GM12892 (cell line): ENCODE results near the gene HSD17B4.

Experiments used
- DNase-seq: peaks from one replicate; pipeline ENCODE4 v3.0.0; 2011; ENCODE audit not compliant: insufficient read length
- FAIRE-seq: peaks from 2 replicates; lab custom pipeline; 2011; peaks lifted over from hg19 to GRCh38; lab: Jason Lieb, UNC
- POLR2A ChIP-seq: IDR thresholded peaks from 2 replicates; pipeline ENCODE4 v1.6.1; 2011; ENCODE audit warnings: low read depth, low read length, control low read depth
- POLR2AphosphoS5 ChIP-seq: IDR thresholded peaks from 2 replicates; pipeline ENCODE4 v1.6.1; 2011; ENCODE audit warnings: low read depth, low read length, control low read depth
- TAF1 ChIP-seq: IDR thresholded peaks from 2 replicates; pipeline ENCODE4 v1.6.1; 2011; ENCODE audit warnings: low read depth, mild to moderate bottlenecking, control low read depth, low read length, borderline replicate concordance

HSD17B4 gene

DNA sequence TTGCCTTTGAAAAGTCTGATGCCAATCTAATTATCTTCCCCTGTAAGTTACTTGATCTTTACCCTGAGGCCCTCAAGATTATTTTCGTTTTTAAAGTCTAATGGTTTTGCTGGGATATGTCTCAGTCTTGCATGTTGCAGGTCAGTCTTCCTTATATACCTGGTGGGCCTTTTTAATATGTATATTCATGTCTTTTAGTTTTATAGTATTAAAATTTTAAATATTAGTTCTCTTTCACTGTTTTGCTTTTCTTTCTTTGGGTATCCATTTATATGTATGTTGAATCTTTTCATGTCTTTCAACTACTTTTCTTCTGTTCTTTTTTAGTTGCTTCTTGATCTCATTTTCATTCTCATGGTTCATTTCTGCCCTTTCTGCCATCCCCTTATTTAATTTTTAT, 68.9 kb downstream of the HSD17B4 start:
- TF ChIP-seq POLR2AphosphoS5 (no peak), TAF1 (no peak), POLR2A (no peak)
- no peak for FAIRE-seq
- DNase-seq = no peak

DNA sequence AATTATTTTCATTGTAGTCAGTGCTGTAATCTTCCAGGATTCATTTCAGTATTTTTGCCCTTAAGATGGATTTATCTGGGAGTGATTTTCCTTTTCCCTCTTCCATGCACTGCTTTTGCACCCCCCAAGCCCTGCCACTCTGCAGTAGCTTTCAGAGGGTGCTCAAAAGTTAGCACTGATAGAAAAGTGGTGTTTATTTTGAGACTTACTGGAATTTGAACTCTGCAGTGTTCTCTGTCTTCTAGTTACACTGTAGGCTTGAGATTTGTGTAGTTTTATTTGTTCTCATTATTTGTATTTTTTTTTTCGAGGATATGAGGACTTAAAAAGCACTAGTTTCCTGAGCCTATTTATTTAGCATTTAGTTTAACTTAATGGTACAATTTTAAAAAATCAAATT, 70.5 kb downstream of the HSD17B4 start:
- TF ChIP-seq POLR2AphosphoS5 = no peak
- no peak for TF ChIP-seq POLR2A
- no peak for TF ChIP-seq TAF1
- FAIRE-seq (no peak), DNase-seq (no peak)

DNA sequence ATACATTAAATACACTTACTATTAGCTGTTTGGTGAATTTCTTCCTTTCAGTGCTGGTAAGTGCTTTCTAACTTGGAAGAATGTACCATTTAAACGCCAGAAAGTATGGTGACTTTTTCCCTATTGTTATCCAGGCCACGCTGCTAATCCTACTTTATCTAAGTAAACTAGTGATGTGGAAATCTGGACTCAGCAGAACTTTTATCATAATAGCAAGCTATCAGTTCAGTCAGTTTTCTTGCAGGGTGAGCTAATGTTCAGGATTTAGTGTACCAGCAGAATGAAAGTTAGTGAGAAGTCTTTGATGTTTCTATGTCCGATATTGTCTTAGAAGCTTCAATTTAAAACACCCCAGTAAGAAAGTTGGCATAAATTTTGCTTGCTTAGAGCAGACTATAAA, 72.2 kb downstream of the HSD17B4 start:
- DNase-seq = no peak
- FAIRE-seq = peak; percentile 9
- no peak for TF ChIP-seq POLR2AphosphoS5

DNA sequence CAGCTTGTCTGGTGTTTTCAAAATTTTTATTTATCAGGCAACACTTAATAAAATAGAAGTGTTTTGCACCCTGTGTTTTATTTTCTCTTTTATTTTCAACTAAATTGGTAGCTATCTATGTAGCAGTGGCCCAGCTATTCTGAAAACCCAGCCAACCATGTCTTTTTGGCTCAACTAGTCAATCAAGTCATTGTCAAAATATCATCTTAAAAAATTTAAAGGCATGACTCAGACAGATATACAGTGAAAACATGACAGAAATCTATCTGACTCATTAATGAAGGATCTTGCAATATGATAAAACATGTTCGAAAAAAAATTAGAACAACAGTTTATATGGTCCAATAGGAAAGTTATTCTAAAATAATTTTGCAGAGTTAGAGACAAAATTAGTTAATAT, 75.1 kb downstream of the HSD17B4 start:
- DNase-seq (no peak), FAIRE-seq (no peak)
- no peak for TF ChIP-seq POLR2A
- TF ChIP-seq POLR2AphosphoS5 = no peak
- no peak for TF ChIP-seq TAF1

DNA sequence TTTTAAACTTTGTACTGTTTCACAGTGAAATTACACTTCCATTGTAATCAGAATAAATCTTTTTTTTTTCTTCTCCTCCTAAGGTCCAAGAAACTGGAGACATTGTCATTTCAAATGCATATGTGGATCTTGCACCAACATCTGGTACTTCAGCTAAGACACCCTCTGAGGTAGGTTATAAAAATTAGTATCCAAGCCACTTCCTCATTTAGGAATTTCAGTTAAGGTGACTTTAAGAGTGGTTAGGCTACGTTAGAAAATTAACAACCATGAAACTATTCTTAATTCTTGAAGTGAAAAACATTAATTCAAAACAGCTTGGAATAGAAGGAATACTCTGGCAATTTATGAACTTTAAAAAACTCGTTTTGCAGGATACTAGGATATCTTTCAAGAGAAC, 77.5 kb downstream of the HSD17B4 start:
- TF ChIP-seq POLR2A (no peak), POLR2AphosphoS5 (no peak), TAF1 (no peak)
- DNase-seq (no peak), FAIRE-seq (no peak)

DNA sequence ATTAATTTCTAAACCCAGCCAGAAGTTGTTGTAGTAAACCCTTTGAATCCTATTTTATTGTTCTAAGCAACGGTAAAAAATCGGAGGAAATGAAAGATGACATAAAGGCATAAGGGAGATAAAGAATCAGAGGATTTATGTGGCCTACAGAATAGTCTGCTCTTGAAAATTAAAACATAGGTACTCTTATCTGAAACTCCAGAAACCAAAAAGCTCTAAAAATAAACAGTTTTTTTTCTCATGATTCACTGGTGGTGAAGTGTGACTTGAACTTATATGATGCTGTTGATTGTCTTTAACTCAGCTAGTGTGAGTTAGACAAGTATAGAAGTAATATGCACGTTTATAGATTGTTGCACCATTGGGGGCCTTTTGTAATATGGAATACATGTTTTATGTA, 80.3 kb downstream of the HSD17B4 start:
- FAIRE-seq = no peak
- DNase-seq = no peak
- TF ChIP-seq POLR2A = no peak
- no peak for TF ChIP-seq TAF1

DNA sequence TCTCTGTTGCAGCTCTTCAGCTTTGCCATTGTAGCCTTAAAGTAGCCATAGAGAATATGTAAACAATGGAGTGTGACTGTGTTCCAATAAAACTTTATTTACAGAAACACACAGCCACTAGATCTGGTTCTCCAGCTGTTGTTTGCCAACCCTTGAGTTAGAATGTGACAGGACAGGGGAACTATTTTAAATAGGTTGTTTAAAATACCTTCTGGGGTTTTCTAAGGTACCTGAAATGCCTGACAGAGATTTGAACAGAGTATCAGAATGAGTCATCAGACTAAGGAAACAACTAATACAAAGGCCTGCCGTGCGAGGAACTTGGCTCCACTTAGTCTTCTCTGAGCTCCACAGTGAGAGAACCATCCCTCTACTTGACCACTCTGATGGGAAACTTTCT, 85.4 kb downstream of the HSD17B4 start:
- FAIRE-seq (peak; percentile 87), DNase-seq (no peak)
- TF ChIP-seq TAF1 (no peak), POLR2A (no peak), POLR2AphosphoS5 (no peak)

DNA sequence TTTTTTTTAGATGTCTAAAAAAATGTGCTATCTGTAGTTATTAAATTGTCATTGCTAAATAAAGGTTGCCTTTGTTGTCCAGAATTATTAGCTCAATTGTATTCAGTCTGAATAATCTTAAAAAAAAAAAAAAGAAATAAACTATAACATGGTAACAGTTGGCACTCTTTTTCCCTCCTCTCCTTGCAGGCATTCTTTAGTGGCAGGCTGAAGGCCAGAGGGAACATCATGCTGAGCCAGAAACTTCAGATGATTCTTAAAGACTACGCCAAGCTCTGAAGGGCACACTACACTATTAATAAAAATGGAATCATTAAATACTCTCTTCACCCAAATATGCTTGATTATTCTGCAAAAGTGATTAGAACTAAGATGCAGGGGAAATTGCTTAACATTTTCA, 89.4 kb downstream of the HSD17B4 start:
- DNase-seq (no peak), FAIRE-seq (no peak)
- no peak for TF ChIP-seq POLR2A
- TF ChIP-seq TAF1 = no peak
- no peak for TF ChIP-seq POLR2AphosphoS5

DNA sequence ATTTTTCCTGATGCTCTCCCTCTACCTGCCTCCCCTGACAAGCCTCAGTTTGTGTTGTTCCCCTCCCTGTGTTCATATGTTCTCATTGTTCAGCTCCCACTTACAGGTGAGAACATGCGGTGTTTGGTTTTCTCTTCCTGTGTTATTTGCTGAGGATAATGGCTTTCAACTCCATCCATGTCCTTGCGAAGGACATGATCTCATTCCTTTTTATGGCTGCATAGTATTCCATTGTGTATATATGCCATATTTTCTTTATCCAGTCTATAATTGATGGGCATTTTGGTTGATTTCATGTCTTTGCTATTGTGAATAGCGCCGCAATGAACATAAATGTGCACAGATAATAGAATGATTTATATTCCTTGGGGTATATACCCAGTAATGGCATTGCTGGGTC, 99.5 kb downstream of the HSD17B4 start:
- DNase-seq (no peak), FAIRE-seq (no peak)
- TF ChIP-seq TAF1 = no peak
- TF ChIP-seq POLR2A = no peak
- no peak for TF ChIP-seq POLR2AphosphoS5

DNA sequence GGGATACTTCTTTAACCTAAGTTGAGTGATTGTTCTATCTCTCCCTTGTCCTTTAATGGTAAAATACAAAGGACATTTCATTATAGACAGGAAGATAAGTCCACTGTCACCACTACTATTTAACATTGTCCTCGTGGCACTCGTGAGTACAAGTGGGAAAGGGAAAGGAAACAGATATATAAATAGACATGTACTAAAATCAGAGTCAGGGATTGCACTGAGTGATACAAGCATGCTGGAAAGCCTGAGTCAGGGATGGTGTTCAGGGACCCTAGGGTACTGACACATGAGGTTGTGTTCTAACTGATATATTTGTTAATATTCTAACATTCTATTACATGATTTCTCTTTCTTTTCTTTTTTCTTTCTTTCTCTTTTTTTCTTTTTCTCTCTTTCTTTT, 102.3 kb downstream of the HSD17B4 start:
- TF ChIP-seq TAF1 (no peak), POLR2AphosphoS5 (no peak), POLR2A (no peak)
- DNase-seq = no peak
- no peak for FAIRE-seq

DNA sequence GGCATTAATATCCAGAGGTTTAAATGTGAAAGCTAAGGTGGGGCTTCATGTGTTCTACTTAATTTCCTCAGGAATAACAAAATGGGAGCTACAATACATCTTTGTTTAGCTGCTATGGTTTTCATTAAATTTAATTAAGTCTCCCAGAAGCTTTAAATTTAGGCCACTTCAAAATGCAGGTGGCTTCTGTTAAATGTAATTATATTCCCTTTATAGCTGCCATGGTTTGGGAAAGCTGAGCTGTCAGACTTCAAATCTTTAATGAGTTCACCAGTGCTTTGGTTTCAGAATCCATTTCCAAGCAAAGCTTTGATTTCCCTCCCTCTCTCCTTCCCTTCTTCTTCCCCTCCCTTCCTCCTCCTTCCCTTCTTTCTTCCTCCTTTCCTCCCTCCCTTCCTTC, 118.6 kb downstream of the HSD17B4 start:
- DNase-seq (no peak), FAIRE-seq (no peak)
- TF ChIP-seq TAF1 (no peak), POLR2A (no peak)

DNA sequence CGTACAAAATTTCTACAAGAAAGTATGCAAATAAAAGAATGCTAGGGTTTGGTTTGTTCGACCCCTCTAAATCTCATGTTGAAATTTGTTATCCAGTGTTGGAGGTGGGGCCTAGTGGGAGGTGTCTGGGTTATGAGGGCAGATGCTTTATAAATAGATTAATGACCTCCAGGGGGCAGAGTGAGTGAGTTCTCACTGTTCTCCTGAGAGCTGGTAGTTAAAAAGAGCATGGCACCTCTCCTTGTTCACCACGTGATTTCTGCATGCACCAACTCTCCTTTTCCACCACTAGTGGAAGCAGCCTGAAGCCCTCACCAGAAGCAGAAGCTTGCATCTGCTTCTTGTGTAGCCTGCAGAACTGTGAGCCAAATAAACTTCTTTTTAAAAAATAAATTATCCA, 126.6 kb downstream of the HSD17B4 start:
- no peak for FAIRE-seq
- no peak for DNase-seq
- TF ChIP-seq POLR2A (no peak), POLR2AphosphoS5 (no peak), TAF1 (no peak)

DNA sequence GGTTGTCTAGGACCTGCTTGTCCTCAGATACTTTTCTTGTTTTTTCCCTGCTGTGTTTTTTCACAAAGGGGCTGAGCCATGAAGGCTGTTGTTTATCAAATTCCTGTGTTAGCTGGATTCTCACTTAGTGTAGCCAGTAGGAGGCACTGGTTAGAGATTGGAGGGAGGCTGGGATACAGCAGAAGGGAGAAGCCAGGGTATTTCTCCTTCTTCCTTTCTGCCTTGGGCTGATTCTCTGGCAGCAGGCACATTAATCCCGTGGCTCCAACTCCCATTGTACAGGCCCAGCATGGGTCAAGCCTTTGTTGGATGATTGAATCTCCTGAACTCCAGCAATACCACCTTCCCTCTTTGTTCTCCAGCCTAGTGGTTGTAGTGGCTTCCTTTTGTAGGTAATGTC, 130.7 kb downstream of the HSD17B4 start:
- no peak for DNase-seq

More for the DNA sequence above, 130.7 kb downstream of the HSD17B4 start:
- TF ChIP-seq POLR2AphosphoS5 = no peak
- TF ChIP-seq POLR2A = no peak
- no peak for TF ChIP-seq TAF1
- no peak for FAIRE-seq
